Nucleus accumbens (tissue), 56 donors: ENCODE data around the gene ST6GALNAC1.
"Not testable (repeated sequence)": the region's sequence is repeated elsewhere in the genome, so short reads cannot be mapped to it uniquely, and the experiment has no call there.

Source experiments
- DNase-seq, 56 donors: peaks; one replicate each; lab custom pipeline; 2025; lab: John Stamatoyannopoulos, UW

The ST6GALNAC1 gene

GRCh38 chr17:76644995-76645394 lies 1.4 kb upstream of the ST6GALNAC1 start:
- no peak for DNase-seq

DNA sequence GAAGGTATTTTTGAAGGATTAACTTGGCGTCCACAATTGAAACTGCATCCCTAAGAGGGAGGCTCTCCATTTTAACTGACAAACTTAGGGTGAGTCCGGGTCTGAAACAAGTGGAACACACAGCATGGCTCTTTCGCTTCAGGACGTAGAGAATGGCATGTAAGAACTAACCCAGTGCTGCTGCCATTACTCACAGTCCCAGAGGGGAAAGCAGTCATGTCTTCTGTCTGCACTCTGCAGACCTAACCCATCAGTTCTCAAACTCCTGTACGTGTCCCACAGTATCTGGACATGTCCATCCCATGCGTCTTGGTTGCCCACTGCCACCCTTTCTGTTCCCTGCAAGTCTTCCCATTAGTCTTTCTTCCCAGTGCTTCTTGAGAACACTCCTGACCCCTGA lies 563 bp downstream of the ST6GALNAC1 start:
- no peak for DNase-seq

DNA sequence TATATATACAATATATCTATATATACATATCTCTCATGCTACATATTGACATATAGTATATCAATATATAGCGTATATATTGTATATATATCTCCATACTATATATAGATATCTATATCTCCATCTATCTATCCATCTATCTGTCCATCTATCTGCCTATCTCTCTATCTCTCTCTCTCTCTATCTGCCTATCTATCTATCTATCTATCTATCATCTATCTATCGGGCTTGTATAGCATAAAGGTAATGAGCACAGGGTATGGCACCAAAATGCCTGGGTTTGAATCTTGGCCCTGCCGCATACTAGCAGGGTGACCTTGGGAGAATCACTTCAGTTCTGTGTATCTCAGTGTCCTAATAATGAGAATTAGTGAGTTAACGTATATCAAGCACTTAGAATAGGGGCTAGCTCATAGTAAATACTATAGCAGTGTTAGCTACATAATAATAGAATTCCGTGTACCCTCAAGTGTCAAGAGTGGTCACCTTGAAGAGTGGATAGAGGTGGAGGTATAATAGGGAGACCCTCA lies 1.5 kb downstream of the ST6GALNAC1 start:
- DNase-seq, result no peak

GRCh38 chr17:76641501-76641900 lies 2.1 kb downstream of the ST6GALNAC1 start:
- DNase-seq, result no peak

DNA sequence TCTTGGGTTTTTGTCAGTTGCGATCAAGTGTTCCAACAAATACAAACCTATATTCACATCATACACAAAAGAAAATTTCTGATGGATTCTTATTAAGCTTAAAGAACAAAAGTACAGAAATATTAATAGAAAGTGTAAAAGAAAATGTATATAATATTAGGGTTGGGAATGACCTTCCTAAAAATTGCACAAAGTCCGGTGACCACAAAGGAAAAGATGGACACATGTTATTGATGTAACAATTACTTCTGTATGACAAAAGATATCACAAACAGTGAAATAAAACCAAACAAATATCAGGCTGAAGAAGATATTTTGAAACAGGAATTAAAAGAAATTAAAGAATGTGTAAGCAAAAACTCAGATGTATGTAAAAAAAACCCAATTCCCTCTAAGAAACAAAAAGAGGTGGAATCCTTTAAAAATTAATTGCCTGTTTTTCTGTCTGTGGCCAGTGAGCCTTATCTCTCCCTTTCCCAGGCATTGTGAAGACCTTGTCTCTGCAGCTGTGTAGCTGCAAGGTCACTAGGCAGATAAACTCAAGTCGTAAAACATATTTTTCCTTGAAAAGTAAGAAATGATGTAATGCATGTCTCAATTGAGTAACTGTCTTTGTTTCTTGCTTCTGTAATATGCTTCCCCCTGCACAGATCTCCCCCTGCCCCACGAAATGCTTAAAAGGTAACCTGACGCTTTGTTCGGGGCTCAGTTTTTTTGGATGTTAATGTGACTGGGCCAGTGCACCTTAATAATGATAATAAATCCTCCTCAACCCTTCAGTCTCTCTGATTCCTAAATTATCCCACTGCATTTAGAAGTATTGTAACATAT lies 2.8 kb downstream of the ST6GALNAC1 start:
- DNase-seq, result no peak

DNA sequence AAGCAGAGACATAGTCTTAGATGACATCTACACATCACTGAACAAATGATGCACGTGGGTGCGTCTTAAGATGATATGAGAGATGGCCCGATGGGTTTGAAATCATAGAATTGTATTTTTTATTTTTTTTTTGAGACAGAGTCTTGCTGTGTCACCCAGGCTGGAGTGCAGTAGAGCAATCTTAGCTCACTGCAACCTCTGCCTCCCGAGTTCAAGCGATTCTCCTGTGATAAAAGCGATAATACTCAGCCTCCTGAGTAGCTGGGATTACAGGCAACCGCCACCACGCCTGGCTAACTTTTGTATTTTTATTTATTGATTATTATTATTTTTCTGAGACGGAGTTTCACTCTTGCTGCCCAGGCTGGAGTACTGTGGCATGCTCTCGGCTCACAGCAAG lies 5.3 kb downstream of the ST6GALNAC1 start:
- no peak for DNase-seq

GRCh38 chr17:76636486-76637206 lies 6.9 kb downstream of the ST6GALNAC1 start:
- not testable (repeated sequence) for DNase-seq

DNA sequence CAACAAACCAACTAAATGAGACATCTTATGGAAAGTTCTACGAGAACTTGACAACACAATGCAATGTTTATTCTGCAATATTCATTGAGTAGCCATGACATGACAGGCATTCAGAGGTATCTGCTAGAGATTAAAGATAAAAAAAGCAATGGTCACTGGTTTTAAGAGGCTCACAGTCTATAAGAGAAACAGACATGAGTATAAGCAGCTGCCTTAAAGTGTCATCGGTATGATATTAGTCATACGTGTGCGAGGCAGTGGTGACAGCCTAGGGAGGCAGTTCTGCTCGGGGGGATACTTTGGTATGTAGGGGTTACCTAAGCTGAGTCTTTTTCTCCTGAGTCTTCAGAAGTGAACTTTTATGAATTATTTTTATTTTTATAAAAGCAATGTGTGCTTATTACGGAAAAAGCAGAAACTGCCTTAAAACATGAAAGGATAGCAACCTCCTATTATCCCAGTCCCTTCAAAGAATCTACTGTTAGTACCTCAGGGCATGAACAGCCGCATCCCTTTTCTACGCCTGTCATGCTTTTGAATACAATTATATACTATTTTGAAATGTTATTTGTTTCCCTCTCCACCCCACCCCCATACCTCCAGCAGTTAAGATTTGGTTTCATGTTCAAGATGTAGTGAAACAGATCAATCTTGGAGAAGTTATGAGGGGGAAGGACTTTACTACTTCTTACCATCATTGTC lies 7.7 kb downstream of the ST6GALNAC1 start:
- DNase-seq, result no peak

GRCh38 chr17:76635039-76635438 lies 8.5 kb downstream of the ST6GALNAC1 start:
- DNase-seq, result no peak

- no peak for DNase-seq
Measured at GRCh38 chr17:76633628-76634328, 9.8 kb downstream of the ST6GALNAC1 start.

DNA sequence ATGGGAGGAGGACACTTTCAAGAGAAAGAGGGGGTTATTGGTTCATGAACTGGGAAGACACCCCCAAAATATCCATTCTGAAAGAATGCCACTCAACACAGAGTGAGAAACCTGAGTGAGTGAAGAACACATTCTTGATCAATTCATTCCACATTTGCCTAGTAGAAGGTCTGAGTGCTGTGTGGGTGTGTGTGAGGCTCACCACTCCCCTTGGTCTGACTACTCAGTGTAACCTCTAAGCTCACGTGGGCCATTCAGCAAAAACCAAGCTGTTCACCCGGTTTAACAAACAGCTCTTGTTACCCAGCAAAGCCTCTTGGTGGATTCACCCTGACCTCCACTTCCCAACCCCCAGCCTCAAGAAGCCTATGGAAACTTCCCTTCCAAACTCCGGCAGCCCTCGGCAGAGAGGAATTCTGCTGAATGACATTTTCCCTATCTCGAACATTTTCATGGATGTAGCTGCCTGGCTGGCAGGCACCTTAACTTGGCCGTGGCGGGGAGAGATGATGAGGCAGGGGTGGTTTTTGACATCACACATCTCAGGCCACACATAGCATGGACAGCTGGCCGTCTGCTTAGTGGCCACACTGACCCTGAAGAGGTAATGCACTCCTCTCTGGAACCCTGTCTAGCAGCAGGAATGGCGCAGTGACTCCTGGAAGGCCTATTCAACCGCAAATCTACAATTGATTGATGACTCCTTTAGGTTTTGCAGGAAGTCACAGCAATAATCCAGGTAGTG lies 11.6 kb downstream of the ST6GALNAC1 start:
- no peak for DNase-seq

- DNase-seq, result no peak
Measured at GRCh38 chr17:76630151-76630550, 13.4 kb downstream of the ST6GALNAC1 start.

DNA sequence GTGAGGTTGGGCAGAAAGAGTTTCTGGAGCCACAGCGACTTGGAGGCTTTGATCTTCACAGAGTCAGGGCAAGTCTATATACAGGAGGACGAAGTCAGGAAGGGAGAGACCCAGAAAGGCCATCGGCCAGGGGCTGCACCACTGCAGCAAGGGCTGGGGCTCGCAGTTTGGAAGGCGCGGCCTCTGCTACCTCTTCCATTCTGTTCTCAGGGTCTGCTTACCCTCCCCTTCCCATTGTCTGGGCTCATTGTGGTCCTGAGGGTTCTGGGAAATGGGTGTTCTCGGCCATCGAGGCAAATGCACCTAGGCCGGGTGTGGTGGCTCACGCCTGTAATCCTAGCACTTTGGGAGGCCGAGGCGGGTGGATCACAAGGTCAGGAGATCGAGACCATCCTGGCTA lies 16.0 kb downstream of the ST6GALNAC1 start:
- no peak for DNase-seq

GRCh38 chr17:76626442-76626841 lies 17.1 kb downstream of the ST6GALNAC1 start:
- no peak for DNase-seq

DNA sequence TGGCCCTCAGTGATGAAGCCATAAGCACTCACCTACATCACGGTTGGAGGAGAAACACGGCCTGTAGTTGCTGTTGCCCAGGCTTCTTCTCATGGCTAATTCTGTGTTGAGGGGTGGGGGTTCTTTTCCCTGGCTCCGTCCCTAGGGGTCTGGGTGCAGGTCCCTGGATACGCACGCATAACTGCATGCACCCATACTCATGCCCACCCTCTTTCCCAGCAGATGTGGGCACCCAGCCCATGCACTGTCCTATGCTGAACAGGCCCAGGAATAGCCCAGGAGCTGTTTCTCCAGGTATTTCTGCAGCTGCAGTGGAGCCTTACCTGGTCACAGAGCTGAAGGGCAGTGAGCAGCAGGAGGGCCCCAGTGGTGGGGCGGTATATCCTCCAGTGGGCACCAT lies 18.1 kb downstream of the ST6GALNAC1 start:
- DNase-seq, result no peak

DNA sequence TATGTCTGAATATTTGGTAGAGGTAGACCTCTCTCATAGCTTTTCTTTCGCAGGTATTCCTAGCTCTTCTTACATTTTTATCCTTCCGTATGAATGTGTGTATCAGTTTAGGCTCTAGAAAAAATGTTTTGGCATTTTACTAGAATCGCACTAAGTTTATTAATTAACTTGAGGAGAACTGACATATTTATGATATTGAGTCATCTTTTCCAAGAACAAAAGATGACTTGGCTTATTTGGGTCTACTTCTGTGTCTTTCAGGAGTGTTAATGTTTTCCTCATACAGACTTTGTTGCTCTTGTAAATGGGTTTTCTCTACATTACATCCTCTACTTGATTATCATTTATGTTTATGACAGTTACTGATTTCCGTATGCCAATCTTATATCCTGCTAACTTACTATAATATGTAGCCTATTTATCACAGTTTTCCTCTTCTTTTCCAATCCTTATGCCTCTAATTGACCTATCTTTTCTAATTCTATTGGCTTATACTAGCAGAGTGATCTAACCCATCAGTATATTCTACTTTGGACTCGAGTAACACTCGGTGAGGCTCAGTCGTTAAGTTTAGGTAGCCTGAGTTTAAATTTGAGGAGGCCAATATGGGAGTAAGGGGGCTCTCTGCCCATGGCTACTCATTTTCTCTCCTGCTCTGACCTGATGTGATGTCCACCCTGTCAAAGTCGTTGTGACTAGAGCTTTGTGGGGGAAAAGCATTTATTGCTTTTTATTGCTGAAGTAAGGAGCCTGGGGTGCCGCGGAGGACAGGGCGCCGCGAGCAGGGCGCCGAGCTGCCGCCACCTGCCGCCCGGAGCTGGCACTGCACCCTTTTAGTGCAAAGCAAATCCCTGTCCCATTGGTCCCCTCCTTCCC lies 20.0 kb downstream of the ST6GALNAC1 start:
- peak in 48 of 56 donors; percentile 3 to 77 (median 38) for DNase-seq

GRCh38 chr17:76617838-76618237 lies 25.7 kb downstream of the ST6GALNAC1 start:
- DNase-seq, result no peak

DNA sequence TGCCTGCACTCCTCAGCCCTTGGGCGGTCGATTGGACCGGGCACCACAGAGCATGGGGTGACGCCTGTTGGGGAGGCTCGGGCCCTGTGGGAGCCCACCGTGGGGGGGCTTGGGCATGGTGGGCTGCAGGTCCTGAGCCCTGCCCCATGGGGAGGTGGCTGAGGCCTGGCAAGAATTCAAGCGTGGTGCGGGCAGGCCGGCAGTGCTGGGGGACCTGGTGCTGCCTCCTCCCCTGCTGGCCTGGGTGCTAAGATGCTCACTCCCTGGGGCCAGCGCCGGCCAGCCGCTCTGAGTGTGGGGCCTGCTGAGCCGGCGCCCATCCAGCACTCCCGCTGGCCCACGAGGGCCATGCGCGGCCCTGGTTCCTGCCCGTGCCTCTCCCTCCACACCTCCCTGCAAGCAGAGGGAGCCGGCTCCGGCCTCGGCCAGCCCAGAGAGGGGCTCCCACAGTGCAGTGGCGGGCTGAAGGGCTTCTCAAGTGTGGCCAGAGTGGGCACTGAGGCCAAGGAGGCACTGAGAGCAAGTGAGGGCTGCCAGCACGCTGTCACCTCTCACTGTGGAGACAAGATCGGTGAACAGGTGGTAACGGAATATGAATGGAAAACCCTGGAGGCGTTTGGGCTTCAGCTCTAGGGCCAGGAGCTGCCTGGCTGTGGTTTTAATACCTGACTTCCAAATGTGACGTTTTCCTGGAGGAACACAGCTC lies 28.5 kb downstream of the ST6GALNAC1 start:
- DNase-seq, result no peak
